Ishikawa (cell line): Measurements from ENCODE around the gene GXYLT1.

Experiments used
- CEBPB ChIP-seq: IDR thresholded peaks from 2 replicates; pipeline ENCODE4 v1.6.1; 2012
- CREB1 ChIP-seq: IDR thresholded peaks from 2 replicates; pipeline ENCODE4 v1.6.1; 2012; ENCODE audit warnings: low read depth
- EGR1 ChIP-seq: IDR thresholded peaks from 2 replicates; pipeline ENCODE4 v1.6.1; 2012
- EP300 ChIP-seq: IDR thresholded peaks from 2 replicates; pipeline ENCODE4 v1.6.1; 2012; ENCODE audit warnings: borderline replicate concordance
- FOXM1 ChIP-seq: IDR thresholded peaks from 2 replicates; pipeline ENCODE4 v1.6.1; 2012; ENCODE audit warnings: low read depth, borderline replicate concordance
- NFIC ChIP-seq: IDR thresholded peaks from 2 replicates; pipeline ENCODE4 v1.6.1; 2012
- RAD21 ChIP-seq: IDR thresholded peaks from 2 replicates; pipeline ENCODE4 v1.6.1; 2012; ENCODE audit warnings: low read depth
- TAF1 ChIP-seq: IDR thresholded peaks from 2 replicates; pipeline ENCODE4 v1.6.1; 2012; ENCODE audit warnings: low read depth, mild to moderate bottlenecking
- TCF12 ChIP-seq: IDR thresholded peaks from 2 replicates; pipeline ENCODE4 v1.6.1; 2012; ENCODE audit warnings: low read depth
- TEAD4 ChIP-seq: IDR thresholded peaks from 2 replicates; pipeline ENCODE4 v1.6.1; 2012
- YY1 ChIP-seq: IDR thresholded peaks from 2 replicates; pipeline ENCODE4 v1.6.1; 2012; ENCODE audit warnings: low read depth
- ZBTB7A ChIP-seq: IDR thresholded peaks from 2 replicates; pipeline ENCODE4 v1.6.1; 2012; ENCODE audit warnings: low read depth
- TF ChIP-seq, protein P1 (sequence below): IDR thresholded peaks from 2 replicates; pipeline ENCODE4 v1.6.1; 2012
- TF ChIP-seq, protein P2 (sequence below): IDR thresholded peaks from 2 replicates; pipeline ENCODE4 v1.6.1; 2012; ENCODE audit warnings: low read depth, mild to moderate bottlenecking
- TF ChIP-seq, protein P3 (sequence below): IDR thresholded peaks from 2 replicates; pipeline ENCODE4 v1.6.1; 2012

GXYLT1 gene

DNA sequence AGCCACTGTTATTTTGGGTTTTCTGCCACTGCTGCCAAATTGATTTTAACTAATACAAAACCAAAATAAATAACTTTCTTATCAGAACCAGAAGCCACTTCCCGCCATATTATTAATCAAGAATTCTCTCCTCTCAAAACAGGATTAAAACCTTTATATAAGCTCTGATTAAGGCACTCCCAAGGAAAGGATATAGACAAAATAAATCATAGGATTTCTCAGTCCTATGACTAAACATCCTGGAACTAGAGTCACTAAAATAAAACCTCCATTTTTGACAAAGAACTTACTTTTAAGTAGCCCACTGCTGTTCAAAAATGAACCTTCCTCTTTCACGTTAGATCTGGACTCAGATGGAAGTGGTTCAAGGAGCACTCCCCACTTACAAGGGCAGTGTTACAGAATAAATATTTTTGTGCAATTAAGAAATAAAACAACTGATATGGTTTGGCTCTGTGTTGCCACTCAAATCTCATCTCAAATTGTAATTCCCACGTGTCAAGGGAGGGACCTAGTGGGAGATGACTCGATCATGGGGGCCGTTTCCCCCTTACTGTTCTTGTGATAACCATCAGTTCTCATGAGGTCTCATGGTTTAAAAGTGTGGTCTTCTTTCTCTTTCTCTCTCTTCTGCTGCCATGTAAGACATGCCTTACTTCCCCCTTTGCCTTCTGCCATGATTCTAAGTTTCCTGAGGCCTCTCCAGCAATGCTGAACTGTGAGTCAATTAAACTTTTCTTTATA lies 26.4 kb downstream of the GXYLT1 start:
- TF ChIP-seq, protein P1, sequence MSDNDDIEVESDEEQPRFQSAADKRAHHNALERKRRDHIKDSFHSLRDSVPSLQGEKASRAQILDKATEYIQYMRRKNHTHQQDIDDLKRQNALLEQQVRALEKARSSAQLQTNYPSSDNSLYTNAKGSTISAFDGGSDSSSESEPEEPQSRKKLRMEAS, result no peak
- TF ChIP-seq, protein P2, sequence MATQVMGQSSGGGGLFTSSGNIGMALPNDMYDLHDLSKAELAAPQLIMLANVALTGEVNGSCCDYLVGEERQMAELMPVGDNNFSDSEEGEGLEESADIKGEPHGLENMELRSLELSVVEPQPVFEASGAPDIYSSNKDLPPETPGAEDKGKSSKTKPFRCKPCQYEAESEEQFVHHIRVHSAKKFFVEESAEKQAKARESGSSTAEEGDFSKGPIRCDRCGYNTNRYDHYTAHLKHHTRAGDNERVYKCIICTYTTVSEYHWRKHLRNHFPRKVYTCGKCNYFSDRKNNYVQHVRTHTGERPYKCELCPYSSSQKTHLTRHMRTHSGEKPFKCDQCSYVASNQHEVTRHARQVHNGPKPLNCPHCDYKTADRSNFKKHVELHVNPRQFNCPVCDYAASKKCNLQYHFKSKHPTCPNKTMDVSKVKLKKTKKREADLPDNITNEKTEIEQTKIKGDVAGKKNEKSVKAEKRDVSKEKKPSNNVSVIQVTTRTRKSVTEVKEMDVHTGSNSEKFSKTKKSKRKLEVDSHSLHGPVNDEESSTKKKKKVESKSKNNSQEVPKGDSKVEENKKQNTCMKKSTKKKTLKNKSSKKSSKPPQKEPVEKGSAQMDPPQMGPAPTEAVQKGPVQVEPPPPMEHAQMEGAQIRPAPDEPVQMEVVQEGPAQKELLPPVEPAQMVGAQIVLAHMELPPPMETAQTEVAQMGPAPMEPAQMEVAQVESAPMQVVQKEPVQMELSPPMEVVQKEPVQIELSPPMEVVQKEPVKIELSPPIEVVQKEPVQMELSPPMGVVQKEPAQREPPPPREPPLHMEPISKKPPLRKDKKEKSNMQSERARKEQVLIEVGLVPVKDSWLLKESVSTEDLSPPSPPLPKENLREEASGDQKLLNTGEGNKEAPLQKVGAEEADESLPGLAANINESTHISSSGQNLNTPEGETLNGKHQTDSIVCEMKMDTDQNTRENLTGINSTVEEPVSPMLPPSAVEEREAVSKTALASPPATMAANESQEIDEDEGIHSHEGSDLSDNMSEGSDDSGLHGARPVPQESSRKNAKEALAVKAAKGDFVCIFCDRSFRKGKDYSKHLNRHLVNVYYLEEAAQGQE, result no peak
- TF ChIP-seq, protein P3, sequence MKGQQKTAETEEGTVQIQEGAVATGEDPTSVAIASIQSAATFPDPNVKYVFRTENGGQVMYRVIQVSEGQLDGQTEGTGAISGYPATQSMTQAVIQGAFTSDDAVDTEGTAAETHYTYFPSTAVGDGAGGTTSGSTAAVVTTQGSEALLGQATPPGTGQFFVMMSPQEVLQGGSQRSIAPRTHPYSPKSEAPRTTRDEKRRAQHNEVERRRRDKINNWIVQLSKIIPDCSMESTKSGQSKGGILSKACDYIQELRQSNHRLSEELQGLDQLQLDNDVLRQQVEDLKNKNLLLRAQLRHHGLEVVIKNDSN, result no peak
- TF ChIP-seq EGR1 (no peak), CREB1 (no peak), RAD21 (no peak), NFIC (no peak), FOXM1 (no peak), ZBTB7A (no peak), TEAD4 (no peak), EP300 (no peak)

DNA sequence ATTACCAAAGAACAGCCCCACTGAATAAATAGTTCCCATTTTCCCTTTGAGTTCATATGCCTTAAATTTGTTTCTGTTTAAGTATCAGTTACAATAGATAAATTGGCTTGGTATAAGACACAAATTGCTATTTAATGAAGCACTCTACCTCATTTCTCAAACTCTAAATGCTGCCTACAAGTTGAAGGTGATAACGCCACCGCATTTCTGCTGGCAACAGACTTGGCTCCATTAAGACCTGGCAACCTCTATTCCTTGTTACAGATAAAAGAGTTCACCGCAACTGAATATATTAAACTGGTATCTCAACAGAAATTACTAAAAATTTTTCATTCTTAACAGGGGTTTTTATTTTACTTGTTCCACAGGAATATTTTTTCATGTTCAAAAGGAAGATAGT lies 35.6 kb downstream of the GXYLT1 start:
- TF ChIP-seq, protein P2, result no peak
- TF ChIP-seq ZBTB7A (no peak), CREB1 (no peak), RAD21 (no peak)

DNA sequence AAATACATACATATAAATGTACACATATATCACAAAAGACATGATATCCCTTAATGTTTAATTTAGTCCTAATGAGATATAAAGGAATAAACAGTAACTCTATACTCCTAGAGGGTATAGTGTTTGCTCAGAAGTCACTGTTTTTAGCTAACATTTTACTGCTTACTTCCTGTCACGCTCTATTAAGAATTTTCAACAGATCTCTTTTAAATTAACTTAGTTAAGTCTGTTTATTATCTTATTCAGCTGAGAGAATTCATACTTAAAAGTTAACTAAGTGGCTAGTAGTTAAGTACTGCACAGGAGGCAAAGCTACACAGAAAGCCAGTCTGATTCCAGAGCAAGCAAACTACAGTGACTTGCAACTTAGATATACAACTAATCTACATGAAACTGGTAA lies 39.9 kb downstream of the GXYLT1 start:
- TF ChIP-seq EP300 (no peak), FOXM1 (no peak), TEAD4 (no peak), CREB1 (no peak), ZBTB7A (no peak), NFIC (no peak), TCF12 (no peak), RAD21 (no peak), CEBPB (no peak)
- TF ChIP-seq, protein P1, result no peak
- TF ChIP-seq, protein P2, result no peak

DNA sequence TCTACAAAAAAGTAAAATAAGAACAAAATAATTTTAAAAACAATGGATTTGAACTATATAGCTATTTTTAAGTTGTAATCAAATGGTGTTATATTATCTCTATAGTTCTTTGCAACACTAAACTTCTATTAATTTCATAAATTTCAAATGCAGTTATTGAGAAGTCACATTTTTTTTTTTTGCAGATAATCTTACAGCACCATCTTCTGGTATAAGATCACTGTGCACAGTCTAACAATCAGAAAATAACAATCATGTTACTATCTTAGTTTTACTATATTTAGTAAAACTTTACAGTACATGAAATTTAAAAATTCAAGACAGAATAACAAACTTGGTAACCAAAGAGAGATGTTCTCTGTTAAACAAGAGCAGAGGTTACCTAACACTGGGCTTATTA lies 40.6 kb downstream of the GXYLT1 start:
- TF ChIP-seq TEAD4 (no peak), RAD21 (peak; percentile 33; the same call in 1 of the 2 replicates)

DNA sequence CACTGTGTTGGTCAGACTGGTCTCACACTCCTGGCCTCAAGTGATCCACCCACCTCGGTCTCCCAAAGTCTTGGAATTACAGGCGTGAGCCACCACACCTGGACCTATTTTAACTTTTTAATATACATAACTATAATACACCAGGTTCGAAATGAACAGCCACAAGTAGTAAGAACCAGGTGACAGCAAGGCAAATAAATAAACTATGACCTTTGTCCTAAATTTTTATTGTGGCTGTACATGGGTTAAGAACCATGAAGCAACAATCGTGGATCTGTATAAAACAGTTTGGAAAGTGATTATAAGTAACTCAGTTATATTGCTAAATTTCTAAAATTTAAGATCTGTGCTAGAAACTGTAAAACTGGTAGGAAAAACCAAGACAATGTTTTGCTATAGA lies 41.5 kb downstream of the GXYLT1 start:
- TF ChIP-seq, protein P1, result no peak
- TF ChIP-seq CREB1 (no peak), EP300 (no peak), TEAD4 (no peak), CEBPB (no peak), YY1 (no peak), RAD21 (no peak), NFIC (no peak), TAF1 (no peak), FOXM1 (no peak)
- TF ChIP-seq, protein P2, result no peak
- TF ChIP-seq, protein P3, result no peak
